ENCODE results near the gene KIF13A.
"Not testable (repeated sequence)": the region's sequence is repeated elsewhere in the genome, so short reads cannot be mapped to it uniquely, and the experiment has no call there.

The KIF13A gene

DNA sequence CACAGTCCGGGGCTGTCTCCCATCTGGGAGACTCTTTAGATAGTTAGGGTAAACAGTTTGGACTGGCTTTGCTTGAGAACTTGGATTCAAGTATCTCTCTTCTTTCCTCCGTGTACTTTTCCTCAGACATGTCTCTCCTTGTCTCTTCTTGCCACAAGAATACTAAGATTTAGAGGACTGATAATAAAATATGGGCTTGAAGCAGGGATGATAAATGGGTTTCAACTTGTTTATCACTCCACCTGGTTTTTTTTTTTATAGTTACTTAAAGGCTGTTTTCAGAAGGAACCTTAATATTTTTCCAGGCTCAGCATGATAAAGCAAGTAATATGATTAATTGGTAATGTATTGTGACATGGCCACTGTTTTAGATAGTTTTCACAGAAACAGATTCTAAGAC is 40.9 kb upstream of the KIF13A start:
- no peak for TF ChIP-seq CTCF (conservative IDR thresholded peaks at IDR 0.05; ENCODE audit: low read depth)
- POLR2A ChIA-PET (ENCODE audit: low non-redundant PET): interaction anchor here (0.8 kb wide), 1 partner anchor 361 kb away, joined by 3 read pairs; no protein-coding TSS in a partner anchor

DNA sequence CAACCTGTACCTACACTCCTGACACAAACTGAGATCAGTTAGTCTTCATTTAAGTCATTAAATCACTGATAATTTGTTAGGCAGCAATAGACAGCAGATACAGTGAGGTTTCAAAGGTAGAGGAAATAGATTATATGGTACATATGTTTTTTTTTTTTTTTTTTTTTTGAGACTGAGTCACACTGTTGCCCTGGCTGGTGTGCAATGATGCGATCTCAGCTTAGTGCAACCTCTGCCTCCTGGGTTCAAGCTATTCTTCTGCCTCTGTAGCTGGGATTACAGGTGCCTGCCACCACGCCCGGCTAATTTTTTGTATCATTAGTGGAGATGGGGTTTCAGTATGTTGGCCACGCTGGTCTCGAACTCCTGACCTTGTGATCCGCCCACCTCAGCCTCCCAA is 38.2 kb upstream of the KIF13A start:
- no peak overlapping the region for H3K27ac ChIP-seq
- ChIA-PET CTCF (no interaction called here), POLR2A (ENCODE audit: low non-redundant PET) (no interaction called here)
- DNase-seq (ENCODE audit: low spot score): no peak
- no peak for TF ChIP-seq CTCF (conservative IDR thresholded peaks at IDR 0.05; ENCODE audit: low read depth)

More for the DNA sequence above, 40.9 kb upstream of the KIF13A start:
- CTCF ChIA-PET: no interaction called here
- DNase-seq (ENCODE audit: low spot score): no peak
- peak overlapping the region; percentile 75 for H3K27ac ChIP-seq

DNA sequence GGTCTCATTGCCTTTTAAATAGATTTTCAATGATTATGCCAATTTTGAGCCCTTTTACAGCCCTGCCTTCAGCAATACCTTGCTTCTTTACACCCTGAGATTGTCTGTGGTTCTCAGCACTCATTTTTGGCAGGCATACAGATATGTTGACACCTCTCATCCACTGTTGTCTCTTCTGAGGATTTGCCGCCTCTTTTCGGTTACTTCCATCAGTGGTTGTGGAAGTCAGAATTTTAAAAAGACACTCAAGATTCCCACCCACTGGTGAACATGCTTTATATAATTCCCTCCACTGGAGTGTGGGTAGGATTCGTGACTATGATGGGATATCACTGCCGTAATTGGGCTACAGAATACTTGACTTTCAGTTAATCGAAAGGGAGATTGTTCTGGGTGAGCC is 37.4 kb upstream of the KIF13A start:
- no peak for DNase-seq (ENCODE audit: low spot score)
- POLR2A ChIA-PET (ENCODE audit: low non-redundant PET): no interaction called here
- no peak overlapping the region for H3K27ac ChIP-seq
- no peak for TF ChIP-seq CTCF (conservative IDR thresholded peaks at IDR 0.05; ENCODE audit: low read depth)
- CTCF ChIA-PET: no interaction called here

DNA sequence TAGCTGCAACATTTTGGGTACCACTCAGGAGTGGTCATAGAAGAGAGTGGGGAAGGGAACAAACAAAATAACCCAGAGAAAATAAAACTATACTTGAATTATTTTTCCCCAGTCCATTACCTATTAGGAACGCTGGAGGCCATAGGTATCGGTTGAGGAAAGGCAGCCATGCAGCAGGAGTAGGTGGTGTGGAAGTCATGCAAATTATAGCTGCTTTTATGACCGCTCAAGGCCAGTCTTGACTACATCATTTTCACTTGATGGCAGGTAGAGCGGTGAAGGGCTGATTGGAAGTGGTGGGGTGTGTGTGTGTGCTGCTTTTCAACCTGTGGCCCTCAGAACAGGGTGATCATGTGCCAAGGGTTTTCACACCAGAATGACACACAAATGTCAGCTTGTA is 36.5 kb upstream of the KIF13A start:
- DNase-seq (ENCODE audit: low spot score): no peak
- TF ChIP-seq CTCF (conservative IDR thresholded peaks at IDR 0.05; ENCODE audit: low read depth): no peak
- CTCF ChIA-PET: interaction anchor here (1.0 kb wide), 1 partner anchor 99 kb away, joined by 9 read pairs; no protein-coding TSS in a partner anchor
- no peak overlapping the region for H3K27ac ChIP-seq
- POLR2A ChIA-PET (ENCODE audit: low non-redundant PET): no interaction called here

- peak; percentile 67 for DNase-seq (ENCODE audit: low spot score)
- POLR2A ChIA-PET (ENCODE audit: low non-redundant PET): no interaction called here
- CTCF ChIA-PET: interaction anchor here (0.6 to 0.7 kb wide), 2 partner anchors 33 to 136 kb away, joined by 4 read pairs; no protein-coding TSS in a partner anchor
- no peak for TF ChIP-seq CTCF (conservative IDR thresholded peaks at IDR 0.05; ENCODE audit: low read depth)
- no peak overlapping the region for H3K27ac ChIP-seq
Measured at GRCh38 chr6:18022398-18023231, 35.2 kb upstream of the KIF13A start.

DNA sequence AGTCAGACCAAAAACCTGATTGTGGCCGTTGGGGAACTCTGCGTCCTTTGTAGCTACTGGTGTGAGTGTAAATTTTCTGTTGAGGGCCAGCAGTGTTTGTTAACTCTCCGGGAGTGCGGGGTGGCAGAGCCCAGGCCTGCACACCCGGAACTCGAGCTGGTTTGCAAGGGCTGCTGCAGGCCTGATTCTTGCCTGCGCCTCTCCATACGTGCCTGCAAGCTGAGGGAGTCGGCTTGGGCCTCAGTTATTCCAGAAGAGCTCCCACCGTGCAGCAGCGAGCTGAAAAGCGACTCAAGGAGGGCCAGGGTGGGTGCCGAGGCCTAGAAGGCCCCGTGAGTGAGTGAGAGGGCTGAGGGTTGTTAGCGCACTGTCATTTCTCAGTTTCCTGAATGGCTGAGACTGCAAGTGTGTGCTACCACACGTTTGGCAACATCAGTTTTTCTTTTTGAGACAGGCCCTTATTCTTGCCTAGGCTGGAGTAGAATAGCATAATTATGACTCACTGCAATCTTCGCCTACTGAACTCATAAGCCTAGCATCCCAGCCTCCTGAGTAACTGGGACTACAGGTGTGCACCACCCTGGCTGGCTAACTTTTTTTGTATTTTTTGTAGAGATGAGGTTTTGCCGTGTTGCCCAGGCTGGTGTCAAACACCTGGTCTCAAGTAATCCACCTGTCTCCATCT is 33.9 kb upstream of the KIF13A start:
- H3K27ac ChIP-seq: peak overlapping the region; percentile 69
- CTCF ChIA-PET: no interaction called here
- DNase-seq (ENCODE audit: low spot score): no peak
- TF ChIP-seq CTCF (conservative IDR thresholded peaks at IDR 0.05; ENCODE audit: low read depth): no peak
- POLR2A ChIA-PET (ENCODE audit: low non-redundant PET): no interaction called here

DNA sequence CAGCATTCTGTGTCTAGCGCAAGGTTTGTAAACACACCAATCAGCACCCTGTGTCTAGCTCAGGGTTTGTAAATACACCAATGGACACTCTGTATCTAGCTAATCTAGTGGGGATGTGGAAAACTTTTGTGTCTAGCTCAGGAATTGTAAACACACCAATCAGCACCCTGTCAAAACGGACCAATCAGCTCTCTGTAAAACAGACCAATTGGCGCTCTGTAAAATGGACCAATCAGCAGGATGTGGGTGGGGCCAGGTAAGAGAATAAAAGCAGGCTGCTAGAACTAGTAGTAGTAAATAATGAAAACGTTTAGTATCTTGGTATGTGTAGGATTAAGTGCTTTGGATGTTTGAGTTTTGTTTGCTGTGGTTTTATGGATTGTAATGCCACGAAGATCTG is 33.1 kb upstream of the KIF13A start:
- DNase-seq (ENCODE audit: low spot score); POLR2A ChIA-PET (ENCODE audit: low non-redundant PET); H3K27ac ChIP-seq: not testable (repeated sequence)
- CTCF ChIA-PET: interaction anchor here (0.6 kb wide), 1 partner anchor 158 kb away, joined by 3 read pairs; no protein-coding TSS in a partner anchor

Measured in RWPE1 (cell line).